Suprapubic skin (tissue), 4 donors: ENCODE results near the gene RELA.

ENCODE experiments used
- CTCF ChIP-seq, 2 donors: fragments of 200-600 bp in 1 of 2; fragments of 450-650 bp in 1 of 2; sonication (generic) in 1 of 2; IDR thresholded peaks; one replicate each; pipeline ENCODE4 v1.5.1; 2016 to 2019; ENCODE audit warnings: antibody characterized with exemption in 2 of 2, mild to moderate bottlenecking in 1 of 2, moderate library complexity in 1 of 2
- EP300 ChIP-seq: sonication (generic); formaldehyde crosslinking; IDR thresholded peaks from one replicate; pipeline ENCODE4 v1.6.1; 2017; ENCODE audit warnings: antibody characterized with exemption
- POLR2A ChIP-seq, 2 donors: fragments of 450-650 bp; IDR thresholded peaks; one replicate each; pipeline ENCODE4 v1.6.1; 2017; ENCODE audit warnings: antibody characterized with exemption in 2 of 2, mild to moderate bottlenecking in 2 of 2, moderate library complexity in 2 of 2
- POLR2AphosphoS5 ChIP-seq, 3 donors: sonication (generic); formaldehyde crosslinking; IDR thresholded peaks; one replicate each; pipeline ENCODE4 v1.6.1; 2017; ENCODE audit warnings: antibody characterized with exemption in 3 of 3

GRCh38 chr11:65641297-65642013, 21.3 kb downstream of the RELA start:
- no peak for TF ChIP-seq EP300
- no peak for TF ChIP-seq CTCF (IDR thresholded peaks at IDR 0.05)
- TF ChIP-seq POLR2A (IDR thresholded peaks at IDR 0.05) = no peak
- TF ChIP-seq POLR2AphosphoS5 (IDR thresholded peaks at IDR 0.05) = no peak
